CD4-positive, alpha-beta T cell treated with Interleukin-6 at 100 ng/mL for 8 hours (primary cell): Measurements from ENCODE around the gene FLAD1.

Experiments used
- DNase-seq: peaks from one replicate; pipeline ENCODE4 v3.0.0-alpha.2; 2020; ENCODE audit warnings: mixed read lengths, low spot score

The FLAD1 gene

GRCh38 chr1:154952664-154953063 is 30.5 kb upstream of the FLAD1 start:
- DNase-seq, result no peak

GRCh38 chr1:154953611-154954038 is 29.5 kb upstream of the FLAD1 start:
- no peak for DNase-seq

- DNase-seq, result no peak
These were observed 28.6 kb upstream of the FLAD1 start for GRCh38 chr1:154954541-154954940.

GRCh38 chr1:154955039-154955717 is 28.0 kb upstream of the FLAD1 start:
- DNase-seq, result peak; percentile 97

GRCh38 chr1:154955718-154956543 is 27.2 kb upstream of the FLAD1 start, which contains the start of gene PBXIP1:
PBXIP1 (minus strand) TSS chr1:154956099; CDS start chr1:154953721, 2,378 bp downstream.
- DNase-seq, result peak; percentile 91

- DNase-seq, result no peak
These were observed 26.6 kb upstream of the FLAD1 start for GRCh38 chr1:154956544-154956941.

GRCh38 chr1:154957091-154957657 is 26.0 kb upstream of the FLAD1 start:
- no peak for DNase-seq

- DNase-seq, result no peak
These were observed 25.1 kb upstream of the FLAD1 start for GRCh38 chr1:154958036-154958435.

- no peak for DNase-seq
These were observed 24.3 kb upstream of the FLAD1 start for GRCh38 chr1:154958681-154959425.

- DNase-seq, result no peak
These were observed 23.7 kb upstream of the FLAD1 start for GRCh38 chr1:154959426-154959780.

- no peak for DNase-seq
These were observed 22.6 kb upstream of the FLAD1 start for GRCh38 chr1:154960446-154961136.

GRCh38 chr1:154961207-154962155 is 21.7 kb upstream of the FLAD1 start, which contains the start of gene PYGO2:
PYGO2 (minus strand) TSS chr1:154961782; CDS start chr1:154961576, 206 bp downstream.
- peak; percentile 71 for DNase-seq

- no peak for DNase-seq
These were observed 20.9 kb upstream of the FLAD1 start for GRCh38 chr1:154962156-154962749.

- DNase-seq, result no peak
These were observed 20.3 kb upstream of the FLAD1 start for GRCh38 chr1:154962795-154963330.

GRCh38 chr1:154963643-154964042 is 19.5 kb upstream of the FLAD1 start:
- DNase-seq, result no peak

- no peak for DNase-seq
These were observed 18.8 kb upstream of the FLAD1 start for GRCh38 chr1:154964359-154964758.

- no peak for DNase-seq
These were observed 17.0 kb upstream of the FLAD1 start for GRCh38 chr1:154966111-154966510.

GRCh38 chr1:154967331-154967950 is 15.7 kb upstream of the FLAD1 start:
- DNase-seq, result no peak

- DNase-seq, result no peak
These were observed 14.4 kb upstream of the FLAD1 start for GRCh38 chr1:154968731-154969130.
